Activated T-cell treated with anti-CD3 and anti-CD28 coated beads, Interleukin-2, amount 50 U/mL, for 72 hours (primary cell): ENCODE results near the gene BAIAP3. TPM values are rescaled to one million over a fixed set of nuclear protein-coding genes. Genes with fewer than 3 reads are reported as not detected.

Experiments
- ATAC-seq, 2 donors: fragments of 150-1000 bp; cut with Tn5 transposase; replicated peaks in 1 of 2; 2 replicates each; pipeline ENCODE4 v1.10.0; 2021; ENCODE audit warnings: moderate library complexity in 2 of 2, mild to moderate bottlenecking in 1 of 2
- DNase-seq, 2 donors: peaks; one replicate each; pipeline ENCODE4 v3.0.0; 2021 to 2022; ENCODE audit warnings: mixed read lengths in 1 of 2
- H3K27ac Mint-ChIP-seq: one replicate; pipeline ENCODE4 v1.8.0; 2022; ENCODE audit warnings: mild to moderate bottlenecking, moderate library complexity, mixed read lengths
- H3K27me3 Mint-ChIP-seq: one replicate; pipeline ENCODE4 v1.8.0; 2022; ENCODE audit warnings: low read depth, mixed read lengths
- H3K36me3 Mint-ChIP-seq, 2 donors: one replicate each; pipeline ENCODE4 v1.8.0; 2022; ENCODE audit warnings: mixed read lengths in 2 of 2, mild to moderate bottlenecking in 1 of 2; ENCODE audit not compliant: insufficient read depth in 2 of 2
- H3K4me1 Mint-ChIP-seq: one replicate; pipeline ENCODE4 v1.8.0; 2022; ENCODE audit warnings: low read depth, mixed read lengths
- H3K4me3 Mint-ChIP-seq, 2 donors: one replicate each; pipeline ENCODE4 v1.8.0; 2022; ENCODE audit warnings: mild to moderate bottlenecking in 2 of 2, mixed read lengths in 2 of 2, moderate library complexity in 2 of 2
- H3K9me3 Mint-ChIP-seq, 2 donors: one replicate each; pipeline ENCODE4 v1.8.0; 2022; ENCODE audit warnings: mixed read lengths in 2 of 2
- total RNA-seq, 2 donors: library from RNA; stranded (reverse); gene quantifications; one replicate each; pipeline ENCODE4 v1.2.3, GENCODE V29; 2022

The BAIAP3 gene
- total RNA-seq, 2 donors from 2014 or later, result 0.26 to 1.1 TPM

- Mint-ChIP-seq H3K27ac (no peak overlapping the region), H3K27me3 (no peaks in the 10 kb centered on the region), H3K4me1 (peaks cover 7% of the 10 kb centered on the region), H3K36me3 (peaks cover 0 to 2% of the 10 kb centered on the region in 2 donors), H3K4me3 (no peak overlapping the region), H3K9me3 (no peaks in the 10 kb centered on the region)
- ATAC-seq (no peak), DNase-seq (no peak)
Measured at GRCh38 chr16:1367486-1368174, 34.2 kb downstream of the BAIAP3 start.

GRCh38 chr16:1371054-1371978 is 37.9 kb downstream of the BAIAP3 start:
- Mint-ChIP-seq H3K36me3 (peaks cover 0 to 2% of the 10 kb centered on the region in 2 donors), H3K4me3 (no peak overlapping the region), H3K27me3 (no peaks in the 10 kb centered on the region), H3K27ac (no peak overlapping the region), H3K4me1 (no peaks in the 10 kb centered on the region), H3K9me3 (no peaks in the 10 kb centered on the region)
- ATAC-seq (no peak), DNase-seq (no peak)

- H3K27ac Mint-ChIP-seq, result no peak overlapping the region
- peaks cover 0 to 3% of the 10 kb centered on the region in 2 donors for H3K36me3 Mint-ChIP-seq
- H3K4me1 Mint-ChIP-seq, result no peaks in the 10 kb centered on the region
- H3K4me3 Mint-ChIP-seq, result no peak overlapping the region
- no peaks in the 10 kb centered on the region for H3K9me3 Mint-ChIP-seq
- DNase-seq, result no peak
- ATAC-seq, result no peak
- no peaks in the 10 kb centered on the region for H3K27me3 Mint-ChIP-seq
Measured at GRCh38 chr16:1372292-1372950, 39.0 kb downstream of the BAIAP3 start.

- H3K4me1 Mint-ChIP-seq, result peaks cover 15% of the 10 kb centered on the region
- H3K9me3 Mint-ChIP-seq, result no peaks in the 10 kb centered on the region
- no peak overlapping the region for H3K4me3 Mint-ChIP-seq
- peaks cover 1 to 3% of the 10 kb centered on the region in 2 donors for H3K36me3 Mint-ChIP-seq
- ATAC-seq (no peak), DNase-seq (no peak)
- H3K27me3 Mint-ChIP-seq, result no peaks in the 10 kb centered on the region
- no peak overlapping the region for H3K27ac Mint-ChIP-seq
Measured at GRCh38 chr16:1374418-1375297, 41.2 kb downstream of the BAIAP3 start.

- no peaks in the 10 kb centered on the region for H3K9me3 Mint-ChIP-seq
- no peak for ATAC-seq
- H3K4me3 Mint-ChIP-seq, result no peak overlapping the region
- H3K36me3 Mint-ChIP-seq, result peaks cover 1 to 3% of the 10 kb centered on the region in 2 donors
- H3K27me3 Mint-ChIP-seq, result no peaks in the 10 kb centered on the region
- no peak for DNase-seq
- H3K27ac Mint-ChIP-seq, result no peak overlapping the region
- peaks cover 20% of the 10 kb centered on the region for H3K4me1 Mint-ChIP-seq
Measured at GRCh38 chr16:1375298-1375640, 41.8 kb downstream of the BAIAP3 start.

- Mint-ChIP-seq H3K36me3 (peaks cover 1 to 4% of the 10 kb centered on the region in 2 donors), H3K9me3 (no peaks in the 10 kb centered on the region), H3K4me1 (peaks cover 20% of the 10 kb centered on the region), H3K27ac (no peak overlapping the region), H3K4me3 (no peak overlapping the region), H3K27me3 (no peaks in the 10 kb centered on the region)
- DNase-seq, result no peak
- no peak for ATAC-seq
Measured at GRCh38 chr16:1375741-1376410, 42.4 kb downstream of the BAIAP3 start.

GRCh38 chr16:1377406-1378010 is 44.1 kb downstream of the BAIAP3 start:
- Mint-ChIP-seq H3K27ac (no peak overlapping the region), H3K9me3 (no peaks in the 10 kb centered on the region), H3K4me3 (peak overlapping the region; percentile 83 to 91), H3K36me3 (peaks cover 1 to 6% of the 10 kb centered on the region in 2 donors), H3K4me1 (peaks cover 20% of the 10 kb centered on the region), H3K27me3 (no peaks in the 10 kb centered on the region)
- no peak for ATAC-seq
- no peak for DNase-seq

GRCh38 chr16:1378087-1378803 is 44.8 kb downstream of the BAIAP3 start:
- DNase-seq (no peak), ATAC-seq (no peak)
- H3K36me3 Mint-ChIP-seq, result peaks cover 1 to 6% of the 10 kb centered on the region in 2 donors
- no peaks in the 10 kb centered on the region for H3K9me3 Mint-ChIP-seq
- peaks cover 20% of the 10 kb centered on the region for H3K4me1 Mint-ChIP-seq
- peak overlapping the region; percentile 83 to 91 for H3K4me3 Mint-ChIP-seq
- H3K27ac Mint-ChIP-seq, result peak overlapping the region; percentile 86
- H3K27me3 Mint-ChIP-seq, result no peaks in the 10 kb centered on the region

- ATAC-seq (peak; percentile 70 to 82), DNase-seq (peak; percentile 77 to 82)
- H3K4me3 Mint-ChIP-seq, result peak overlapping the region; percentile 83 to 91
- no peaks in the 10 kb centered on the region for H3K9me3 Mint-ChIP-seq
- H3K36me3 Mint-ChIP-seq, result peaks cover 1 to 6% of the 10 kb centered on the region in 2 donors
- H3K27ac Mint-ChIP-seq, result peak overlapping the region; percentile 87
- no peaks in the 10 kb centered on the region for H3K27me3 Mint-ChIP-seq
- H3K4me1 Mint-ChIP-seq, result peaks cover 20% of the 10 kb centered on the region
Measured at GRCh38 chr16:1378804-1379303, 45.4 kb downstream of the BAIAP3 start.

- Mint-ChIP-seq H3K27me3 (no peaks in the 10 kb centered on the region), H3K27ac (peak overlapping the region; percentile 46), H3K4me1 (peaks cover 20% of the 10 kb centered on the region)
Measured at GRCh38 chr16:1379304-1380076, 46.0 kb downstream of the BAIAP3 start.

More at GRCh38 chr16:1379304-1380076, 46.0 kb downstream of the BAIAP3 start:
- H3K4me3 Mint-ChIP-seq, result peak overlapping the region; percentile 83 to 89
- H3K9me3 Mint-ChIP-seq, result no peaks in the 10 kb centered on the region
- peaks cover 1 to 6% of the 10 kb centered on the region in 2 donors for H3K36me3 Mint-ChIP-seq
- ATAC-seq (peak; percentile 80 to 83), DNase-seq (peak; percentile 75 to 78)
